A673 (cell line): Measurements from ENCODE around the gene ZNRF3. TPM values are rescaled to one million over a fixed set of nuclear protein-coding genes. Genes with fewer than 3 reads are reported as not detected.
"Not testable (repeated sequence)": the region's sequence is repeated elsewhere in the genome, so short reads cannot be mapped to it uniquely, and the experiment has no call there.

Experiments used
- BruUV-seq: library from RNA; stranded (reverse); fragments of 400-500 nt; replicated peaks from 2 replicates; lab custom pipeline; 2021; lab: Mats Ljungman, UMichigan
- CTCF ChIA-PET: fragments of 300-600 bp; sonication (Branson Sonifier 250); formaldehyde crosslinking; loops from one replicate; lab custom pipeline; 2022; ENCODE audit warnings: antibody characterized with exemption; lab: Charles Lee
- POLR2A ChIA-PET: fragments of 300-600 bp; sonication (Branson Sonifier 250); formaldehyde crosslinking; loops from one replicate; lab custom pipeline; 2022; ENCODE audit warnings: antibody characterized with exemption; ENCODE audit not compliant: low non-redundant PET; lab: Charles Lee
- DNase-seq: peaks from one replicate; pipeline ENCODE4 v3.0.0-alpha.2; 2015; ENCODE audit warnings: low spot score
- H3K27ac ChIP-seq: fragments of 200-600 bp; sonication (generic); 2 replicates; pipeline ENCODE4 v1.5.1; 2016; ENCODE audit warnings: mixed run types, low read depth, mild to moderate bottlenecking, mixed read lengths, antibody characterized with exemption, low read length; ENCODE audit not compliant: poor library complexity, severe bottlenecking
- H3K27me3 ChIP-seq: fragments of 200-600 bp; sonication (generic); replicated peaks from 2 replicates; pipeline ENCODE4 v1.6.1; 2017; ENCODE audit warnings: mixed run types, low read depth, mild to moderate bottlenecking, mixed read lengths, antibody characterized with exemption, low read length; ENCODE audit not compliant: insufficient read depth, poor library complexity
- H3K36me3 ChIP-seq: fragments of 200-600 bp; sonication (generic); 2 replicates; pipeline ENCODE4 v1.6.1; 2016; ENCODE audit warnings: mixed run types, mild to moderate bottlenecking, mixed read lengths, antibody characterized with exemption, low read length; ENCODE audit not compliant: insufficient read depth, poor library complexity, severe bottlenecking
- H3K4me1 ChIP-seq: fragments of 200-600 bp; sonication (generic); 2 replicates; pipeline ENCODE4 v1.6.1; 2017; ENCODE audit warnings: mixed run types, mild to moderate bottlenecking, mixed read lengths, antibody characterized with exemption, low read length; ENCODE audit not compliant: insufficient read depth, poor library complexity, severe bottlenecking
- H3K4me3 ChIP-seq: fragments of 200-600 bp; sonication (generic); 2 replicates; pipeline ENCODE4 v1.5.1; 2016; ENCODE audit warnings: low read depth, mixed run types, mild to moderate bottlenecking, mixed read lengths, low read length; ENCODE audit not compliant: poor library complexity, severe bottlenecking
- H3K9me3 ChIP-seq: fragments of 200-600 bp; sonication (generic); 2 replicates; pipeline ENCODE4 v1.6.1; 2016; ENCODE audit warnings: mixed run types, low read depth, mild to moderate bottlenecking, mixed read lengths, antibody characterized with exemption, low read length; ENCODE audit not compliant: poor library complexity, severe bottlenecking
- EZH2 ChIP-seq: fragments of 200-600 bp; sonication (generic); IDR thresholded peaks from 2 replicates; pipeline ENCODE4 v1.6.1; 2017; ENCODE audit warnings: borderline replicate concordance, low read depth, mild to moderate bottlenecking, mixed read lengths, antibody characterized with exemption, low read length; ENCODE audit not compliant: poor library complexity, severe bottlenecking
- intact Hi-C: fragments of 100-400 bp; cut with micrococcal nuclease; formaldehyde crosslinking; loops from one replicate; pipeline ENCODE4 v1.10.0; 2022; ENCODE audit not compliant: unreplicated experiment
- total RNA-seq: library from RNA; stranded (reverse); gene quantifications from 2 replicates; pipeline ENCODE4 v1.2.3, GENCODE V29; 2021
- TF ChIP-seq, protein P1 (sequence below): fragments of 300-800, 200-600 bp; sonication (generic); conservative IDR thresholded peaks from 2 replicates; pipeline ENCODE4 v1.5.1; 2017; ENCODE audit warnings: low read depth, mild to moderate bottlenecking, antibody characterized with exemption, low read length, moderate library complexity, mixed read lengths

ZNRF3 gene
- total RNA-seq, 1 experiment from 2014 or later = 11.9 TPM

DNA sequence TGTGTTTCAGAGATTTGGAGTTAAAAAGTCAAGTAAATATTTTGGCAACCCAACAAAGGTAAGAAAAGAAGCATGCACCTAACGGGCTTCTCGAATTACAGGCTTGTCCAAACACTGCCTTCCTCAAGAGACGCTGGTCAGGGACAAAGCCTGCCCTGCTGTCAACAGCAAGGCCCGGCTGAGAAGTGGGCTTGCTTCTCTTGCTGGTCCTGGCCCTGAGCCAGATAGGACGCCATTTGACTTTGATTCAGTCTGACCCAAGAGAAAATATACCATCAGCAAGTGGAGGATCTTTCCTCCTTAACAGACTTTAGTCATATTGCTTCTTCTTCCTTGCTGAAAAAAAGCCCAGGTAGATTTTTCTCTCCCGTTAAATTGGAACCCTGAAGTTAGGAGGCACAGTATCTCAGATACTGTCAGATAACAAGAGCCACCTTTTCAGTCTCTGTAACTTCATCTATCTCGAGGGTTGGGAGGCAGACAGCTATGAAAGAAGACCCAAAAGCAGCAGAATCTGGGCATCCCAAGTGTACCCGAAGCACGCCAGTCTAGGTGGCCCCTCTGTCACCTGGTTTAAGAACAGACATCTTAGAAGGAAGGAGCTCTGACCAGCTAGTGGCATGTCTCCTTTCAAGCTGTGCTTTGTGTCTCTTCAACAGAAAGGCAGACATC, 120.7 kb downstream of the ZNRF3 start:
- no peaks in the 10 kb centered on the region for H3K4me1 ChIP-seq
- no peak overlapping the region for H3K4me3 ChIP-seq
- H3K27me3 ChIP-seq = no peaks in the 10 kb centered on the region
- H3K27ac ChIP-seq = no peak overlapping the region
- intact Hi-C loops = no loop called here
- TF ChIP-seq, protein P1, sequence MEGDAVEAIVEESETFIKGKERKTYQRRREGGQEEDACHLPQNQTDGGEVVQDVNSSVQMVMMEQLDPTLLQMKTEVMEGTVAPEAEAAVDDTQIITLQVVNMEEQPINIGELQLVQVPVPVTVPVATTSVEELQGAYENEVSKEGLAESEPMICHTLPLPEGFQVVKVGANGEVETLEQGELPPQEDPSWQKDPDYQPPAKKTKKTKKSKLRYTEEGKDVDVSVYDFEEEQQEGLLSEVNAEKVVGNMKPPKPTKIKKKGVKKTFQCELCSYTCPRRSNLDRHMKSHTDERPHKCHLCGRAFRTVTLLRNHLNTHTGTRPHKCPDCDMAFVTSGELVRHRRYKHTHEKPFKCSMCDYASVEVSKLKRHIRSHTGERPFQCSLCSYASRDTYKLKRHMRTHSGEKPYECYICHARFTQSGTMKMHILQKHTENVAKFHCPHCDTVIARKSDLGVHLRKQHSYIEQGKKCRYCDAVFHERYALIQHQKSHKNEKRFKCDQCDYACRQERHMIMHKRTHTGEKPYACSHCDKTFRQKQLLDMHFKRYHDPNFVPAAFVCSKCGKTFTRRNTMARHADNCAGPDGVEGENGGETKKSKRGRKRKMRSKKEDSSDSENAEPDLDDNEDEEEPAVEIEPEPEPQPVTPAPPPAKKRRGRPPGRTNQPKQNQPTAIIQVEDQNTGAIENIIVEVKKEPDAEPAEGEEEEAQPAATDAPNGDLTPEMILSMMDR = no peak
- no peak for TF ChIP-seq EZH2
- CTCF ChIA-PET = no interaction called here
- no peaks in the 10 kb centered on the region for H3K9me3 ChIP-seq
- DNase-seq = no peak
- POLR2A ChIA-PET = no interaction called here
- BruUV-seq = no TSS peak
- H3K36me3 ChIP-seq = no peaks in the 10 kb centered on the region

GRCh38 chr22:29004647-29005371, 121.4 kb downstream of the ZNRF3 start:
- Histone ChIP-seq H3K4me1 (no peaks in the 10 kb centered on the region), H3K36me3 (no peaks in the 10 kb centered on the region), H3K27ac (no peak overlapping the region), H3K27me3 (no peaks in the 10 kb centered on the region), H3K4me3 (no peak overlapping the region), H3K9me3 (no peaks in the 10 kb centered on the region)
- DNase-seq = no peak
- BruUV-seq = no TSS peak
- intact Hi-C loops = no loop called here
- TF ChIP-seq EZH2 = no peak
- TF ChIP-seq, protein P1 = no peak
- POLR2A ChIA-PET = no interaction called here
- CTCF ChIA-PET = no interaction called here

GRCh38 chr22:29005754-29006153, 122.4 kb downstream of the ZNRF3 start:
- intact Hi-C loops, H3K4me3 ChIP-seq, H3K36me3 ChIP-seq, H3K4me1 ChIP-seq, H3K27ac ChIP-seq, H3K9me3 ChIP-seq, H3K27me3 ChIP-seq, DNase-seq, BruUV-seq, POLR2A ChIA-PET: not testable (repeated sequence)
- CTCF ChIA-PET = interaction anchor here (0.7 kb wide), 1 partner anchor 148 kb away, joined by 4 read pairs; no protein-coding TSS in a partner anchor
